Progenitor cell of endocrine pancreas (in vitro differentiated cells): ENCODE data around the gene TMEM209. TPM values are rescaled to one million over a fixed set of nuclear protein-coding genes. Genes with fewer than 3 reads are reported as not detected.
"Not testable (repeated sequence)": the region's sequence is repeated elsewhere in the genome, so short reads cannot be mapped to it uniquely, and the experiment has no call there.

Experiments used
- DNase-seq: peaks from one replicate; pipeline ENCODE4 v3.0.0; 2021; ENCODE audit warnings: low spot score; ENCODE audit not compliant: unreplicated experiment
- H3K27ac Mint-ChIP-seq: 2 replicates; pipeline ENCODE4 v1.8.0; 2021; ENCODE audit warnings: mild to moderate bottlenecking, moderate library complexity, mixed read lengths
- H3K27me3 Mint-ChIP-seq: 2 replicates; pipeline ENCODE4 v1.8.0; 2021; ENCODE audit warnings: mixed read lengths
- H3K36me3 Mint-ChIP-seq: 2 replicates; pipeline ENCODE4 v1.8.0; 2022; ENCODE audit warnings: mixed read lengths; ENCODE audit not compliant: insufficient read depth
- H3K4me1 Mint-ChIP-seq: 2 replicates; pipeline ENCODE4 v1.8.0; 2021; ENCODE audit warnings: low read depth, mixed read lengths
- H3K4me3 Mint-ChIP-seq: 2 replicates; pipeline ENCODE4 v1.8.0; 2021; ENCODE audit warnings: low read depth, mild to moderate bottlenecking, moderate library complexity, mixed read lengths
- H3K9me3 Mint-ChIP-seq: 2 replicates; pipeline ENCODE4 v1.8.0; 2021; ENCODE audit warnings: low read depth, mixed read lengths
- long read RNA-seq: library from polyadenylated mRNA; unstranded; transcript quantifications from one replicate; pipeline ENCODE4 v2.0.0, GENCODE V29; 2020
- total RNA-seq: library from RNA; stranded (reverse); gene quantifications from 2 replicates; pipeline ENCODE4 v1.2.1, GENCODE V29; 2021
- TF ChIP-seq, protein P1 (sequence below): fragments of 200-600 bp; sonication (generic); IDR thresholded peaks from one replicate; pipeline ENCODE4 v1.5.0; 2021; ENCODE audit warnings: antibody characterized with exemption, mild to moderate bottlenecking; ENCODE audit not compliant: unreplicated experiment

TMEM209 gene
- 26.7 and 29.2 TPM in 2 replicates for total RNA-seq
- long read RNA-seq, transcript TMEM209-201 (15 exons, 3,545 nt) = major isoform, 13 of 31 reads
- long read RNA-seq, partial matches to known transcripts = 13 of 31 reads
- long read RNA-seq, other reads (novel, unspliced or antisense) = 5 of 31 reads

DNA sequence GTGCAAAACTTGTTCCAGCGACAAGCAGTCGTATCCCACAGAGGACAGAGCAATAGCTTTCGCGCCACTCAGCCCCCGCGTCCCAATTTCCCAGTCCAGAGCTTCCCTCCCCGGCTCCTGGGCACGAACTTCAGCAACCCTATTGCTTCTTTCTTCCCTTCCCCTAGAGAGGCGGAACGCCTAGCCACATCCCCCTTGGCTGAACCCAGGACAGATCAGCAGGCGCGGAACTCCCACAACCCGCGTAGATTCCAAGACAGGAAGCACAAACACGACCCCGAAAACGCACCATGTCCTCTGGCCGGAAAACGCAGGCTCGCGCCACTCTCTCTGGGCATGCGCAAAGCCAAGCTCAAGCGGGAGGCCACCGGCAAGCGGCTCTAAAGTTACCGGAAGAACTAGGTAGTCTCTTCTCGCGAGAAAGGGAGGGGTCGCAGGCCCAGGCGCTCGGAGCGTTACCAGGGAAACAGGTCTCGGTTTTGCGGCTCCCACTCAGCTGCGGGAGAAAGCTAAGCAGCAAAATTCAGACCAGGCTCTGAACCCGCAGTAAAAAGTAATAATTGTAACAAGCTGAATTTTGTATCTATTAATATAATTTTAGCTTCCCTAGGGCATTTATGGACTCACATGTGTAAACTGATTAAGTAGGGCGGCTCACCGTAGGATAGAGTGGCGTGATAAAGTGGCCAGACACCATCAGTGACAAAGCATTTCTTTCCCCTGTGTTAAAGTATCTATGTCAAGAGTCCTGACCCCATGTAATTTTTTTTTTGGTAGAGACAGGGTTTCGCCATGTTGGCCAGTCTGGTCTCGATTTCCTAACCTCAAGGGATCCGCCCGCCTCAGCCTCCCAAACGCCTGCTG lies at the start of gene TMEM209:
Gene TMEM209 (minus strand): TSS at position 323 of the 864 bp plus-strand sequence. CDS start 31 bp downstream, at position 292.
- Mint-ChIP-seq H3K4me3 (peak within 1 kb of the TSS; percentile 98), H3K27me3 (no peaks in the 10 kb centered on the region), H3K36me3 (peaks cover 11% of the 10 kb centered on the region), H3K4me1 (peaks cover 4% of the 10 kb centered on the region), H3K9me3 (no peaks in the 10 kb centered on the region), H3K27ac (peak within 1 kb of the TSS; percentile 98)
- TF ChIP-seq, protein P1, sequence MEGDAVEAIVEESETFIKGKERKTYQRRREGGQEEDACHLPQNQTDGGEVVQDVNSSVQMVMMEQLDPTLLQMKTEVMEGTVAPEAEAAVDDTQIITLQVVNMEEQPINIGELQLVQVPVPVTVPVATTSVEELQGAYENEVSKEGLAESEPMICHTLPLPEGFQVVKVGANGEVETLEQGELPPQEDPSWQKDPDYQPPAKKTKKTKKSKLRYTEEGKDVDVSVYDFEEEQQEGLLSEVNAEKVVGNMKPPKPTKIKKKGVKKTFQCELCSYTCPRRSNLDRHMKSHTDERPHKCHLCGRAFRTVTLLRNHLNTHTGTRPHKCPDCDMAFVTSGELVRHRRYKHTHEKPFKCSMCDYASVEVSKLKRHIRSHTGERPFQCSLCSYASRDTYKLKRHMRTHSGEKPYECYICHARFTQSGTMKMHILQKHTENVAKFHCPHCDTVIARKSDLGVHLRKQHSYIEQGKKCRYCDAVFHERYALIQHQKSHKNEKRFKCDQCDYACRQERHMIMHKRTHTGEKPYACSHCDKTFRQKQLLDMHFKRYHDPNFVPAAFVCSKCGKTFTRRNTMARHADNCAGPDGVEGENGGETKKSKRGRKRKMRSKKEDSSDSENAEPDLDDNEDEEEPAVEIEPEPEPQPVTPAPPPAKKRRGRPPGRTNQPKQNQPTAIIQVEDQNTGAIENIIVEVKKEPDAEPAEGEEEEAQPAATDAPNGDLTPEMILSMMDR = no peak
- peak; percentile 92 for DNase-seq

DNA sequence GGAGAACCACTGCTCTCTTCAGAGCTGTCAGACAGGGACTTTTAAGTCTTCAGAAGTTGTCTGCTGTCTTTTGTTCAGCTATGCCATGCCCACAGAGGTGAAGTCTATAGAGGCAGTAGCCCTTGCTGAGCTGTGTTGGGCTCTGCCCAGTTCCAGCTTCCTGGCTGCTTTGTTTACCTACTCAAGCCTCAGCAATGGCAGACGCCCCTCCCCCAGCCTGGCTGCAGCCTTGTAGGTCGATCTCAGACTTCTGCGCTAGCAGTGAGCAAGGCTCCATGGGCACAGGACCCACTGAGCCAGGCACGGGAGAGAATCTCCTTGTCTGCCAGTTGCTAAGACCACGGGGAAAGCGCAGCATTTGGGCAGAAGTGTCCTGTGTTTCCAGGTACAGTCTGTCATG lies 49.3 kb upstream of the TMEM209 start:
- H3K9me3 Mint-ChIP-seq = peaks cover 44% of the 10 kb centered on the region
- peaks cover 2% of the 10 kb centered on the region for H3K4me1 Mint-ChIP-seq
- TF ChIP-seq, protein P1 = no peak
- H3K27ac Mint-ChIP-seq = no peak overlapping the region
- H3K27me3 Mint-ChIP-seq = no peaks in the 10 kb centered on the region
- peaks cover 17% of the 10 kb centered on the region for H3K36me3 Mint-ChIP-seq
- DNase-seq = no peak
- H3K4me3 Mint-ChIP-seq = no peak overlapping the region

DNA sequence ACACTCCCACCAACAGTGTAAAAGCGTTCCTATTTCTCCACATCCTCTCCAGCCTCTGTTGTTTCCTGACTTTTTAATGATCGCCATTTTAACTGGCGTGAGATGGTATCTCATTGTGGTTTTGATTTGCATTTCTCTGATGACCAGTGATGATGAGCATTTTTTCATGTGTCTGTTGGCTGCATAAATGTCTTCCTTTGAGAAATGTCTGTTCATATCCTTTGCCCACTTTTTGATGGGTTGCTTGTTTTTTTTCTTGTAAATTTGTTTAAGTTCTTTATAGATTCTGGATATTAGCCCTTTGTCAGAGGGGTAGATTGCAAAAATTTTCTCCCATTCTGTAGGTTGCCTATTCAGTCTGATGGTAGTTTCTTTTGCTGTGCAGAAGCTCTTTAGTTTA lies 44.4 kb upstream of the TMEM209 start:
- not testable (repeated sequence) for H3K4me1 Mint-ChIP-seq

DNA sequence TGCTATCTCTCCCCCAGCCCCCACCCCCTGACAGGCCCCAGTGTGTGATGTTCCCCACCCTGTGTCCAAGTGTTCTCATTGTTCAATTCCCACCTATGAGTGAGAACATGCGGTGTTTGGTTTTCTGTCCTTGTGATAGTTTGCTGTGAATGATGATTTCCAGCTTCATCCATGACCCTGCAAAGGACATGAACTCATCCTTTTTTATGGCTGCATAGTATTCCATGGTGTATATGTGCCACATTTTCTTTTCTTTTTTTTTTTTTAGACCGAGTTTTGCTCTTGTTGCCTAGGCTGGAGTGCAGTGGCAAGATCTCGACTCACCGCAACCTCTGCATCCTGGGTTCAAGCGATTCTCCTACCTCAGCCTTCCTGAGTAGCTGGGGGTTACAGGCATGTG lies 43.6 kb upstream of the TMEM209 start:
- H3K9me3 Mint-ChIP-seq = peaks cover 48% of the 10 kb centered on the region
- H3K27ac Mint-ChIP-seq, H3K27me3 Mint-ChIP-seq, H3K4me3 Mint-ChIP-seq, DNase-seq, H3K4me1 Mint-ChIP-seq: not testable (repeated sequence)
- H3K36me3 Mint-ChIP-seq = peaks cover 15% of the 10 kb centered on the region

More for the DNA sequence above, 44.4 kb upstream of the TMEM209 start:
- not testable (repeated sequence) for H3K27ac Mint-ChIP-seq, H3K27me3 Mint-ChIP-seq, DNase-seq, H3K4me3 Mint-ChIP-seq
- H3K36me3 Mint-ChIP-seq = peaks cover 16% of the 10 kb centered on the region
- peaks cover 52% of the 10 kb centered on the region for H3K9me3 Mint-ChIP-seq

DNA sequence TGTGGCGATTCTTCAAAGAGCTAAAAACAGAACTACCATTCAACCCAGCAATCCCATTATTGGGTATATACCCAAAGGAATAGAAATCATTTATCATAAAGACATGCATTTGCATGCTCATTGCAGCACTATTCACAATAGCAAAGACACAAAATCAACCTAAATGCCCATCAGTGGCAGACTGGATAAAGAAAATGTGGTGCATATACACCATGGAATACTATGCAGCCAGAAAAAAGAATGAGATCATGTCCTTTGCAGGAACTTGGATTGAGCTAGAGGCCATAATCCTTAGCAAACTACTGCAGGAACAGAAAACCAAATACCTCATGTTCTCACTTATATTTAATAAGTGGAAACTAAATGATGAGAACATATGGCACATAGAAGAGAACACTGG lies 41.3 kb upstream of the TMEM209 start:
- DNase-seq, H3K36me3 Mint-ChIP-seq, H3K27ac Mint-ChIP-seq, H3K27me3 Mint-ChIP-seq, H3K4me3 Mint-ChIP-seq, H3K4me1 Mint-ChIP-seq: not testable (repeated sequence)
- H3K9me3 Mint-ChIP-seq = peaks cover 27% of the 10 kb centered on the region

DNA sequence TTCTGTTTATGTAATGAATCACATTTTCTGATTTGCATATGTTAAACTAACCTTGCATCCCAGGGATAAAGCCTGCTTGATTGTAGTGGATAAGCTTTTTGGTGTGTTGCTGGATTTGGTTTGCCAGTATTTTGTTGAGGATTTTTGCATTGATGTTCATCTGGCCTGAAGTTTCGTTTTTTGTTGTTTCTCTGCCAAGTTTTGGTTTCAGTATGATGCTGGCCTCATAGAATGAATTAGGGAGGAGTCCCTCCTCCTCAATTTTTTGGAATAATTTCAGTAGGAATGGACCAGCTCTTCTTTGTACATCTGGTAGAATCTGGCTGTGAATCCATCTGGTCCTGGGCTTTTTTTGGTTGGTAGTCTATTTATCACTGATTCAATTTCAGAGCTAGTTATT lies 38.3 kb upstream of the TMEM209 start:
- H3K27me3 Mint-ChIP-seq, H3K36me3 Mint-ChIP-seq, H3K4me1 Mint-ChIP-seq, DNase-seq, H3K4me3 Mint-ChIP-seq, H3K27ac Mint-ChIP-seq: not testable (repeated sequence)
- peaks cover 17% of the 10 kb centered on the region for H3K9me3 Mint-ChIP-seq

DNA sequence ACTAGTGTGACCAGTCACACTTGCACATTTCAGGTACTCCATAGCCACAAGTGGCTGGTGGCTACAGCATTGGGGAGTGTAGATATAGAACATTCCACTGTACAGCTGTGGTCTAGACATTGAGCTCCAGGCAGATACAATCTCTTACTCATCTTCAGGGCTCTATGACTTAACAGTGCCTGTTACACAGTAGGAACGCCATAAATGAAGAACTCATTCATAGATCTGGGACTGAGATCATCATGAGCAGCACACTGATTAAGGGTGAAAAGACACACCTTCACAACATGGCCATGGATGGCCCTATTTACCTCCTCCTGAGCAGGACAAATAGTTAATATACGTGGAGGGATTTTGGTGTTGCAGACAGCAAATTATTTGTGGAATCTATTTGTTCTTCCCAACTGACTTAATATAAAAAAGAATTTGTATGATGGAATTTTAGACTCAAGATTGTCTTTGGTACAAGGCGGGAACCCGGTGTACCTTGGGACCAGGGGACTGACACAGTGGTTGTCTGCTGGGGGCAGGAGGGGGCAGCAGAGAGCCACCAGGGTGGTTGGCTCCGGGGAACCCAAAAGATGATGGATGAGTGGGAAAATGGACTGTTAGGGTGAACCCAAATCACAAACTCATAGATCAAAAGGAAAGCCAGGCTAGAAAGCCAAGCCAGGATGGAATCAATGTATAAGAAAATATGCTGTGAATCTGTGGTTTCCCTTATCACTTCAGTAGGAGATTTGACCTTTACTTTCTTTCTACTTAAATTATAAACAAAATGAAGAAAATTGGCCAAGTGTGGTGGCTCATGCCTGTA lies 37.2 kb upstream of the TMEM209 start:
- no peak overlapping the region for H3K4me3 Mint-ChIP-seq
- peaks cover 17% of the 10 kb centered on the region for H3K9me3 Mint-ChIP-seq
- no peak for DNase-seq
- peaks cover 2% of the 10 kb centered on the region for H3K4me1 Mint-ChIP-seq
- no peaks in the 10 kb centered on the region for H3K27me3 Mint-ChIP-seq
- TF ChIP-seq, protein P1 = peak; percentile 76
- no peak overlapping the region for H3K27ac Mint-ChIP-seq
- peaks cover 1% of the 10 kb centered on the region for H3K36me3 Mint-ChIP-seq
